Epithelial cell of proximal tubule (primary cell): ENCODE data around the gene PRR5. TPM values are rescaled to one million over a fixed set of nuclear protein-coding genes. Genes with fewer than 3 reads are reported as not detected.

ENCODE experiments used
- DNase-seq: peaks from one replicate; pipeline ENCODE4 v3.0.0-alpha.2; 2011; ENCODE audit warnings: low read depth
- H3K4me3 ChIP-seq: 2 replicates; pipeline ENCODE4 v1.5.1; 2011; ENCODE audit warnings: low read depth, mild to moderate bottlenecking, low read length
- CTCF ChIP-seq: conservative IDR thresholded peaks from 2 replicates; pipeline ENCODE4 v1.5.1; 2012; ENCODE audit warnings: low read depth, mild to moderate bottlenecking, low read length
- total RNA-seq: library from RNA; depleted of rRNA; stranded (reverse); fragments of >200 nt; gene quantifications from 2 replicates; pipeline ENCODE4 v1.2.3, GENCODE V29; 2015

The PRR5 gene
- total RNA-seq, 1 donor from 2014 or later: 9.1 TPM

- TF ChIP-seq CTCF: no peak
- DNase-seq: no peak
- no peak overlapping the region for H3K4me3 ChIP-seq
Measured at GRCh38 chr22:44707752-44708151, 5.7 kb downstream of the PRR5 start.

GRCh38 chr22:44709881-44710392 is 7.9 kb downstream of the PRR5 start:
- no peak for TF ChIP-seq CTCF
- H3K4me3 ChIP-seq: no peak overlapping the region

GRCh38 chr22:44710474-44711240 is 8.7 kb downstream of the PRR5 start:
- no peak overlapping the region for H3K4me3 ChIP-seq
- DNase-seq: no peak
- TF ChIP-seq CTCF: no peak

More at GRCh38 chr22:44709881-44710392, 7.9 kb downstream of the PRR5 start:
- DNase-seq: no peak

GRCh38 chr22:44711241-44711560 is 9.2 kb downstream of the PRR5 start:
- H3K4me3 ChIP-seq: no peak overlapping the region
- TF ChIP-seq CTCF: no peak
- no peak for DNase-seq

GRCh38 chr22:44711690-44712555 is 9.9 kb downstream of the PRR5 start:
- H3K4me3 ChIP-seq: no peak overlapping the region
- no peak for TF ChIP-seq CTCF
- DNase-seq: no peak

- no peak overlapping the region for H3K4me3 ChIP-seq
- DNase-seq: no peak
- TF ChIP-seq CTCF: no peak
Measured at GRCh38 chr22:44712962-44713361, 11.0 kb downstream of the PRR5 start.
